ENCODE results near the gene PANX1. TPM values are rescaled to one million over a fixed set of nuclear protein-coding genes. Genes with fewer than 3 reads are reported as not detected.
"Not testable (repeated sequence)": the region's sequence is repeated elsewhere in the genome, so short reads cannot be mapped to it uniquely, and the experiment has no call there.

Gene PANX1
- total RNA-seq, 2 experiments from 2014 or later, result 10.8 to 11.4 TPM

GRCh38 chr11:94154095-94154856 is 25.6 kb downstream of the PANX1 start:
- ChIA-PET CTCF (interaction anchor here (1.4 kb wide), 1 partner anchor 18 kb away, joined by 3 read pairs; no protein-coding TSS in a partner anchor), POLR2A (no interaction called here)
- no peak for DNase-seq
- H3K4me1 Mint-ChIP-seq (ENCODE audit: low read depth), result peaks cover 39% of the 10 kb centered on the region
- ATAC-seq, result no peak
- intact Hi-C loops (cut with micrococcal nuclease), result no loop called here
- H3K36me3 Mint-ChIP-seq (ENCODE audit: low read depth), result peaks cover 38% of the 10 kb centered on the region
- H3K27me3 Mint-ChIP-seq, result no peaks in the 10 kb centered on the region
- TF ChIP-seq CTCF (IDR thresholded peaks at IDR 0.05), result no peak
- H3K9me3 Mint-ChIP-seq, result peaks cover 2% of the 10 kb centered on the region
- H3K27ac Mint-ChIP-seq, result no peak overlapping the region
- no peak overlapping the region for H3K4me3 Mint-ChIP-seq

GRCh38 chr11:94157339-94157738 is 28.7 kb downstream of the PANX1 start:
- ATAC-seq; DNase-seq; H3K27me3 Mint-ChIP-seq; CTCF ChIA-PET; intact Hi-C loops (cut with micrococcal nuclease); POLR2A ChIA-PET; H3K4me3 Mint-ChIP-seq; H3K27ac Mint-ChIP-seq: not testable (repeated sequence)
- Mint-ChIP-seq H3K36me3 (ENCODE audit: low read depth) (peaks cover 55% of the 10 kb centered on the region), H3K4me1 (ENCODE audit: low read depth) (peaks cover 26% of the 10 kb centered on the region), H3K9me3 (peaks cover 10% of the 10 kb centered on the region)

GRCh38 chr11:94168882-94169281 is 40.2 kb downstream of the PANX1 start:
- TF ChIP-seq CTCF (IDR thresholded peaks at IDR 0.05), result no peak
- CTCF ChIA-PET, result no interaction called here
- no peak for ATAC-seq
- no peak overlapping the region for H3K27ac Mint-ChIP-seq
- peaks cover 7% of the 10 kb centered on the region for H3K9me3 Mint-ChIP-seq
- H3K27me3 Mint-ChIP-seq, result no peaks in the 10 kb centered on the region
- POLR2A ChIA-PET, result no interaction called here
- no peak for DNase-seq
- H3K4me1 Mint-ChIP-seq (ENCODE audit: low read depth), result peaks cover 24% of the 10 kb centered on the region
- intact Hi-C loops (cut with micrococcal nuclease), result no loop called here
- H3K36me3 Mint-ChIP-seq (ENCODE audit: low read depth), result peaks cover 18% of the 10 kb centered on the region
- H3K4me3 Mint-ChIP-seq, result no peak overlapping the region

- peaks cover 7% of the 10 kb centered on the region for H3K9me3 Mint-ChIP-seq
- ATAC-seq, result no peak
Measured at GRCh38 chr11:94169516-94169915, 40.9 kb downstream of the PANX1 start.

GRCh38 chr11:94169930-94170545 is 41.4 kb downstream of the PANX1 start:
- CTCF ChIA-PET, result interaction anchor here (1.4 kb wide), 1 partner anchor 29 kb away, joined by 4 read pairs; no protein-coding TSS in a partner anchor
- POLR2A ChIA-PET, result no interaction called here
- H3K27me3 Mint-ChIP-seq, result no peaks in the 10 kb centered on the region
- ATAC-seq, result no peak
- no peak overlapping the region for H3K4me3 Mint-ChIP-seq
- H3K36me3 Mint-ChIP-seq (ENCODE audit: low read depth), result peaks cover 16% of the 10 kb centered on the region
- TF ChIP-seq CTCF (IDR thresholded peaks at IDR 0.05), result no peak
- intact Hi-C loops (cut with micrococcal nuclease), result no loop called here
- H3K4me1 Mint-ChIP-seq (ENCODE audit: low read depth), result peaks cover 15% of the 10 kb centered on the region
- no peak for DNase-seq
- H3K9me3 Mint-ChIP-seq, result peaks cover 7% of the 10 kb centered on the region
- H3K27ac Mint-ChIP-seq, result no peak overlapping the region

More at GRCh38 chr11:94169516-94169915, 40.9 kb downstream of the PANX1 start:
- Mint-ChIP-seq H3K27ac (no peak overlapping the region), H3K4me3 (no peak overlapping the region), H3K4me1 (ENCODE audit: low read depth) (peaks cover 18% of the 10 kb centered on the region), H3K36me3 (ENCODE audit: low read depth) (peaks cover 18% of the 10 kb centered on the region), H3K27me3 (no peaks in the 10 kb centered on the region)
- intact Hi-C loops (cut with micrococcal nuclease), result no loop called here
- CTCF ChIA-PET, result no interaction called here
- POLR2A ChIA-PET, result no interaction called here
- no peak for TF ChIP-seq CTCF (IDR thresholded peaks at IDR 0.05)
- DNase-seq, result no peak
